WTC11 (cell line): ENCODE results near the gene ABCG1. TPM values are rescaled to one million over a fixed set of nuclear protein-coding genes. Genes with fewer than 3 reads are reported as not detected.

Experiments
- ATAC-seq: fragments of 200-7000 bp; cut with Tn5 transposase; 2 replicates; pipeline ENCODE4 v1.10.0; 2021; ENCODE audit warnings: mild to moderate bottlenecking, moderate library complexity
- CTCF ChIA-PET: fragments of 300-600 bp; sonication (Branson Sonifier 250); formaldehyde crosslinking; loops from one replicate; lab custom pipeline; 2021; ENCODE audit warnings: antibody characterized with exemption; lab: Charles Lee
- POLR2A ChIA-PET: fragments of 350-600 bp; sonication (Branson Sonifier 250); formaldehyde crosslinking; loops from one replicate; lab custom pipeline; 2021; ENCODE audit warnings: antibody characterized with exemption; lab: Charles Lee
- DNase-seq: peaks from one replicate; pipeline ENCODE4 v3.0.0; 2021; ENCODE audit warnings: low spot score
- H3K27ac Mint-ChIP-seq: 2 replicates; pipeline ENCODE4 v1.8.0; 2021; ENCODE audit warnings: mixed read lengths
- H3K27me3 Mint-ChIP-seq: 2 replicates; pipeline ENCODE4 v1.8.0; 2021; ENCODE audit warnings: low read depth, mild to moderate bottlenecking, moderate library complexity, mixed read lengths
- H3K36me3 Mint-ChIP-seq: 2 replicates; pipeline ENCODE4 v1.8.0; 2021; ENCODE audit warnings: mixed read lengths
- H3K4me1 Mint-ChIP-seq: 2 replicates; pipeline ENCODE4 v1.8.0; 2022; ENCODE audit warnings: mixed read lengths
- H3K4me3 Mint-ChIP-seq: 2 replicates; pipeline ENCODE4 v1.8.0; 2021; ENCODE audit warnings: mild to moderate bottlenecking, moderate library complexity, mixed read lengths
- H3K9me3 Mint-ChIP-seq: 2 replicates; pipeline ENCODE4 v1.8.0; 2021; ENCODE audit warnings: mixed read lengths
- AR ChIP-seq: fragments of 250-450 bp; sonication (Bioruptor Pico); IDR thresholded peaks from 2 replicates; pipeline ENCODE4 v1.9.0; 2021; ENCODE audit warnings: mild to moderate bottlenecking
- ATF1 ChIP-seq: sonication (generic); formaldehyde crosslinking; IDR thresholded peaks from 2 replicates; pipeline ENCODE4 v1.8.1; 2023; ENCODE audit warnings: mild to moderate bottlenecking, moderate library complexity, missing genetic modification reagents
- ATF6 ChIP-seq: sonication (generic); formaldehyde crosslinking; IDR thresholded peaks from 2 replicates; pipeline ENCODE4 v1.8.1; 2023; ENCODE audit warnings: mild to moderate bottlenecking, missing genetic modification reagents
- E2F5 ChIP-seq: sonication (generic); formaldehyde crosslinking; IDR thresholded peaks from 2 replicates; pipeline ENCODE4 v1.8.1; 2022; ENCODE audit warnings: mild to moderate bottlenecking, moderate library complexity, missing genetic modification reagents
- ESRRA ChIP-seq: sonication (generic); formaldehyde crosslinking; IDR thresholded peaks from 2 replicates; pipeline ENCODE4 v1.8.1; 2022; ENCODE audit warnings: mild to moderate bottlenecking, missing genetic modification reagents, borderline replicate concordance
- ETV6 ChIP-seq: sonication (generic); formaldehyde crosslinking; IDR thresholded peaks from 2 replicates; pipeline ENCODE4 v1.8.1; 2022; ENCODE audit warnings: mild to moderate bottlenecking, missing genetic modification reagents
- KAT7 ChIP-seq: sonication (generic); formaldehyde crosslinking; IDR thresholded peaks from 2 replicates; pipeline ENCODE4 v1.8.1; 2023; ENCODE audit warnings: missing genetic modification reagents, mild to moderate bottlenecking, borderline replicate concordance
- NFATC4 ChIP-seq: fragments of 250-450 bp; sonication (Bioruptor Pico); IDR thresholded peaks from 2 replicates; pipeline ENCODE4 v1.9.0; 2021; ENCODE audit warnings: mild to moderate bottlenecking
- NR3C1 ChIP-seq: sonication (generic); formaldehyde crosslinking; conservative IDR thresholded peaks from 2 replicates; pipeline ENCODE4 v1.8.1; 2023; ENCODE audit warnings: low read depth, mild to moderate bottlenecking, missing genetic modification reagents
- TEAD4 ChIP-seq: sonication (generic); formaldehyde crosslinking; IDR thresholded peaks from 2 replicates; pipeline ENCODE4 v1.8.0; 2022; ENCODE audit warnings: mild to moderate bottlenecking, missing genetic modification reagents
- TP53 ChIP-seq: sonication (generic); formaldehyde crosslinking; IDR thresholded peaks from 2 replicates; pipeline ENCODE4 v1.8.1; 2023; ENCODE audit warnings: mild to moderate bottlenecking, missing genetic modification reagents
- ZNF263 ChIP-seq: sonication (generic); formaldehyde crosslinking; IDR thresholded peaks from 2 replicates; pipeline ENCODE4 v1.8.1; 2022; ENCODE audit warnings: low read depth, mild to moderate bottlenecking, moderate library complexity, missing genetic modification reagents
- ZNF512 ChIP-seq: sonication (generic); formaldehyde crosslinking; IDR thresholded peaks from 2 replicates; pipeline ENCODE4 v1.8.1; 2022; ENCODE audit warnings: missing genetic modification reagents, borderline replicate concordance
- total RNA-seq: library from RNA; stranded (reverse); gene quantifications from 3 replicates; pipeline ENCODE4 v1.2.3, GENCODE V29; 2021
- TF ChIP-seq, protein P1 (sequence below): sonication (generic); formaldehyde crosslinking; IDR thresholded peaks from 2 replicates; pipeline ENCODE4 v1.8.0; 2022; ENCODE audit warnings: missing genetic modification reagents
- TF ChIP-seq, protein P2 (sequence below): fragments of 200-600 bp; IDR thresholded peaks from 2 replicates; pipeline ENCODE4 v1.8.0; 2022; ENCODE audit warnings: antibody characterized with exemption
- TF ChIP-seq, protein P3 (sequence below): fragments of 250-450 bp; sonication (Bioruptor Pico); IDR thresholded peaks from 2 replicates; pipeline ENCODE4 v1.9.0; 2021; ENCODE audit warnings: mild to moderate bottlenecking
- TF ChIP-seq, protein P4 (sequence below): sonication (generic); formaldehyde crosslinking; IDR thresholded peaks from 2 replicates; pipeline ENCODE4 v1.8.0; 2023; ENCODE audit warnings: missing genetic modification reagents

The ABCG1 gene
- total RNA-seq, 1 experiment from 2014 or later, result 4.0 TPM

GRCh38 chr21:42229676-42230075, 10.7 kb downstream of the ABCG1 start (continued):
- TF ChIP-seq, protein P1, sequence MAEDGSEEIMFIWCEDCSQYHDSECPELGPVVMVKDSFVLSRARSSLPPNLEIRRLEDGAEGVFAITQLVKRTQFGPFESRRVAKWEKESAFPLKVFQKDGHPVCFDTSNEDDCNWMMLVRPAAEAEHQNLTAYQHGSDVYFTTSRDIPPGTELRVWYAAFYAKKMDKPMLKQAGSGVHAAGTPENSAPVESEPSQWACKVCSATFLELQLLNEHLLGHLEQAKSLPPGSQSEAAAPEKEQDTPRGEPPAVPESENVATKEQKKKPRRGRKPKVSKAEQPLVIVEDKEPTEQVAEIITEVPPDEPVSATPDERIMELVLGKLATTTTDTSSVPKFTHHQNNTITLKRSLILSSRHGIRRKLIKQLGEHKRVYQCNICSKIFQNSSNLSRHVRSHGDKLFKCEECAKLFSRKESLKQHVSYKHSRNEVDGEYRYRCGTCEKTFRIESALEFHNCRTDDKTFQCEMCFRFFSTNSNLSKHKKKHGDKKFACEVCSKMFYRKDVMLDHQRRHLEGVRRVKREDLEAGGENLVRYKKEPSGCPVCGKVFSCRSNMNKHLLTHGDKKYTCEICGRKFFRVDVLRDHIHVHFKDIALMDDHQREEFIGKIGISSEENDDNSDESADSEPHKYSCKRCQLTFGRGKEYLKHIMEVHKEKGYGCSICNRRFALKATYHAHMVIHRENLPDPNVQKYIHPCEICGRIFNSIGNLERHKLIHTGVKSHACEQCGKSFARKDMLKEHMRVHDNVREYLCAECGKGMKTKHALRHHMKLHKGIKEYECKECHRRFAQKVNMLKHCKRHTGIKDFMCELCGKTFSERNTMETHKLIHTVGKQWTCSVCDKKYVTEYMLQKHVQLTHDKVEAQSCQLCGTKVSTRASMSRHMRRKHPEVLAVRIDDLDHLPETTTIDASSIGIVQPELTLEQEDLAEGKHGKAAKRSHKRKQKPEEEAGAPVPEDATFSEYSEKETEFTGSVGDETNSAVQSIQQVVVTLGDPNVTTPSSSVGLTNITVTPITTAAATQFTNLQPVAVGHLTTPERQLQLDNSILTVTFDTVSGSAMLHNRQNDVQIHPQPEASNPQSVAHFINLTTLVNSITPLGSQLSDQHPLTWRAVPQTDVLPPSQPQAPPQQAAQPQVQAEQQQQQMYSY (CRISPR knock-in tag), result no peak
- TF ChIP-seq E2F5 (no peak), AR (no peak), TEAD4 (CRISPR knock-in tag) (no peak)
- TF ChIP-seq, protein P2, sequence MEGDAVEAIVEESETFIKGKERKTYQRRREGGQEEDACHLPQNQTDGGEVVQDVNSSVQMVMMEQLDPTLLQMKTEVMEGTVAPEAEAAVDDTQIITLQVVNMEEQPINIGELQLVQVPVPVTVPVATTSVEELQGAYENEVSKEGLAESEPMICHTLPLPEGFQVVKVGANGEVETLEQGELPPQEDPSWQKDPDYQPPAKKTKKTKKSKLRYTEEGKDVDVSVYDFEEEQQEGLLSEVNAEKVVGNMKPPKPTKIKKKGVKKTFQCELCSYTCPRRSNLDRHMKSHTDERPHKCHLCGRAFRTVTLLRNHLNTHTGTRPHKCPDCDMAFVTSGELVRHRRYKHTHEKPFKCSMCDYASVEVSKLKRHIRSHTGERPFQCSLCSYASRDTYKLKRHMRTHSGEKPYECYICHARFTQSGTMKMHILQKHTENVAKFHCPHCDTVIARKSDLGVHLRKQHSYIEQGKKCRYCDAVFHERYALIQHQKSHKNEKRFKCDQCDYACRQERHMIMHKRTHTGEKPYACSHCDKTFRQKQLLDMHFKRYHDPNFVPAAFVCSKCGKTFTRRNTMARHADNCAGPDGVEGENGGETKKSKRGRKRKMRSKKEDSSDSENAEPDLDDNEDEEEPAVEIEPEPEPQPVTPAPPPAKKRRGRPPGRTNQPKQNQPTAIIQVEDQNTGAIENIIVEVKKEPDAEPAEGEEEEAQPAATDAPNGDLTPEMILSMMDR, result no peak
- TF ChIP-seq, all 79 proteins: peak for 0

- Mint-ChIP-seq H3K27me3 (peaks cover 17% of the 10 kb centered on the region), H3K36me3 (no peaks in the 10 kb centered on the region), H3K4me3 (no peak overlapping the region), H3K4me1 (peaks cover 17% of the 10 kb centered on the region), H3K9me3 (no peaks in the 10 kb centered on the region), H3K27ac (no peak overlapping the region)
- ATAC-seq (no peak), DNase-seq (no peak)
- POLR2A ChIA-PET, result interaction anchor here (0.6 to 1.4 kb wide), 3 partner anchors 8 to 17 kb away, joined by 3 to 7 read pairs (median 3); no protein-coding TSS in a partner anchor
- CTCF ChIA-PET, result interaction anchor here (0.9 kb wide), 1 partner anchor 23 kb away, joined by 3 read pairs; no protein-coding TSS in a partner anchor
- no peak for TF ChIP-seq KAT7 (CRISPR knock-in tag)
- TF ChIP-seq TP53, result no peak
- TF ChIP-seq ESRRA (CRISPR knock-in tag), result no peak
- TF ChIP-seq NR3C1 (CRISPR knock-in tag), result no peak
- no peak for TF ChIP-seq ATF1 (CRISPR knock-in tag)
- no peak for TF ChIP-seq ZNF263 (CRISPR knock-in tag)
- TF ChIP-seq, protein P2, result no peak
- TF ChIP-seq ATF6, result no peak
- TF ChIP-seq, protein P3, sequence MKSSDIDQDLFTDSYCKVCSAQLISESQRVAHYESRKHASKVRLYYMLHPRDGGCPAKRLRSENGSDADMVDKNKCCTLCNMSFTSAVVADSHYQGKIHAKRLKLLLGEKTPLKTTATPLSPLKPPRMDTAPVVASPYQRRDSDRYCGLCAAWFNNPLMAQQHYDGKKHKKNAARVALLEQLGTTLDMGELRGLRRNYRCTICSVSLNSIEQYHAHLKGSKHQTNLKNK (CRISPR knock-in tag), result no peak
- no peak for TF ChIP-seq ETV6 (CRISPR knock-in tag)
- TF ChIP-seq, protein P4, sequence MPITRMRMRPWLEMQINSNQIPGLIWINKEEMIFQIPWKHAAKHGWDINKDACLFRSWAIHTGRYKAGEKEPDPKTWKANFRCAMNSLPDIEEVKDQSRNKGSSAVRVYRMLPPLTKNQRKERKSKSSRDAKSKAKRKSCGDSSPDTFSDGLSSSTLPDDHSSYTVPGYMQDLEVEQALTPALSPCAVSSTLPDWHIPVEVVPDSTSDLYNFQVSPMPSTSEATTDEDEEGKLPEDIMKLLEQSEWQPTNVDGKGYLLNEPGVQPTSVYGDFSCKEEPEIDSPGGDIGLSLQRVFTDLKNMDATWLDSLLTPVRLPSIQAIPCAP (CRISPR knock-in tag), result no peak
- TF ChIP-seq NFATC4 (CRISPR knock-in tag), result no peak
- TF ChIP-seq ZNF512 (CRISPR knock-in tag), result no peak
These were observed 11.2 kb downstream of the ABCG1 start for GRCh38 chr21:42230178-42230577.
